Dendritic cell treated with granulocyte-macrophage colony-stimulating factor and Interleukin-4, amounts not matched to agents 40 ng/mL and 50 ng/mL, for 4 days (primary cell): ENCODE measurements around the gene ABCA1.

Experiments used
- H3K27ac Mint-ChIP-seq: one replicate; pipeline ENCODE4 v1.8.0; 2022; ENCODE audit warnings: mild to moderate bottlenecking, mixed read lengths
- H3K27me3 Mint-ChIP-seq: one replicate; pipeline ENCODE4 v1.8.0; 2022; ENCODE audit warnings: mild to moderate bottlenecking, mixed read lengths
- H3K36me3 Mint-ChIP-seq: one replicate; pipeline ENCODE4 v1.8.0; 2022; ENCODE audit warnings: low read depth, mixed read lengths
- H3K4me1 Mint-ChIP-seq: one replicate; pipeline ENCODE4 v1.8.0; 2022; ENCODE audit warnings: low read depth, mixed read lengths
- H3K4me3 Mint-ChIP-seq: one replicate; pipeline ENCODE4 v1.8.0; 2022; ENCODE audit warnings: mild to moderate bottlenecking, moderate library complexity, mixed read lengths
- H3K9me3 Mint-ChIP-seq: one replicate; pipeline ENCODE4 v1.8.0; 2022; ENCODE audit warnings: mixed read lengths
- intact Hi-C: fragments of 100-400 bp; cut with micrococcal nuclease; formaldehyde crosslinking; loops from one replicate; pipeline ENCODE4 v1.15.0; 2022

Gene ABCA1

GRCh38 chr9:104787306-104788015, 140.5 kb downstream of the ABCA1 start:
- Mint-ChIP-seq H3K36me3 (peaks cover 94% of the 10 kb centered on the region), H3K4me1 (peaks cover 7% of the 10 kb centered on the region)

GRCh38 chr9:104786293-104786692, 141.7 kb downstream of the ABCA1 start:
- Mint-ChIP-seq H3K4me1 (peaks cover 7% of the 10 kb centered on the region), H3K27me3 (no peaks in the 10 kb centered on the region), H3K27ac (no peak overlapping the region), H3K36me3 (peaks cover 86% of the 10 kb centered on the region), H3K9me3 (no peaks in the 10 kb centered on the region), H3K4me3 (no peak overlapping the region)
- intact Hi-C loops = no loop called here

More at GRCh38 chr9:104787306-104788015, 140.5 kb downstream of the ABCA1 start:
- Mint-ChIP-seq H3K4me3 (no peak overlapping the region), H3K27ac (no peak overlapping the region), H3K9me3 (no peaks in the 10 kb centered on the region), H3K27me3 (no peaks in the 10 kb centered on the region)
- intact Hi-C loops = no loop called here

- Mint-ChIP-seq H3K4me1 (peaks cover 17% of the 10 kb centered on the region), H3K4me3 (no peak overlapping the region), H3K9me3 (no peaks in the 10 kb centered on the region), H3K36me3 (peaks cover 68% of the 10 kb centered on the region), H3K27me3 (no peaks in the 10 kb centered on the region), H3K27ac (no peak overlapping the region)
- intact Hi-C loops = loop anchor here (5.0 kb wide), 1 partner anchor 373 kb away; no protein-coding TSS in a partner anchor
Observed at GRCh38 chr9:104784098-104784497, 143.9 kb downstream of the ABCA1 start.

- Mint-ChIP-seq H3K36me3 (peaks cover 68% of the 10 kb centered on the region), H3K27me3 (no peaks in the 10 kb centered on the region), H3K27ac (no peak overlapping the region), H3K9me3 (no peaks in the 10 kb centered on the region), H3K4me1 (peaks cover 17% of the 10 kb centered on the region), H3K4me3 (no peak overlapping the region)
- intact Hi-C loops = loop anchor here (5.0 kb wide), 1 partner anchor 374 kb away; no protein-coding TSS in a partner anchor
Observed at GRCh38 chr9:104783588-104783987, 144.4 kb downstream of the ABCA1 start.

- no peaks in the 10 kb centered on the region for H3K9me3 Mint-ChIP-seq
- H3K27me3 Mint-ChIP-seq = no peaks in the 10 kb centered on the region
- H3K4me3 Mint-ChIP-seq = no peak overlapping the region
- intact Hi-C loops = loop anchor here (5.0 kb wide), 1 partner anchor 376 kb away; no protein-coding TSS in a partner anchor
- peaks cover 17% of the 10 kb centered on the region for H3K4me1 Mint-ChIP-seq
- peak overlapping the region; percentile 72 for H3K27ac Mint-ChIP-seq
- H3K36me3 Mint-ChIP-seq = peaks cover 46% of the 10 kb centered on the region
Observed at GRCh38 chr9:104780796-104781395, 147.1 kb downstream of the ABCA1 start.

- Mint-ChIP-seq H3K36me3 (peaks cover 37% of the 10 kb centered on the region), H3K9me3 (no peaks in the 10 kb centered on the region), H3K27ac (peak overlapping the region; percentile 72), H3K4me3 (no peak overlapping the region), H3K4me1 (peaks cover 17% of the 10 kb centered on the region), H3K27me3 (no peaks in the 10 kb centered on the region)
- intact Hi-C loops = loop anchor here (5.0 kb wide), 1 partner anchor 377 kb away; no protein-coding TSS in a partner anchor
Observed at GRCh38 chr9:104779946-104780535, 147.9 kb downstream of the ABCA1 start.

GRCh38 chr9:104779334-104779733, 148.6 kb downstream of the ABCA1 start:
- Mint-ChIP-seq H3K27me3 (no peaks in the 10 kb centered on the region), H3K4me3 (no peak overlapping the region), H3K9me3 (no peaks in the 10 kb centered on the region), H3K36me3 (peaks cover 30% of the 10 kb centered on the region), H3K4me1 (peaks cover 15% of the 10 kb centered on the region), H3K27ac (peak overlapping the region; percentile 17)
- intact Hi-C loops = no loop called here

- Mint-ChIP-seq H3K27ac (peak overlapping the region; percentile 17), H3K36me3 (peaks cover 25% of the 10 kb centered on the region), H3K4me1 (peaks cover 10% of the 10 kb centered on the region), H3K4me3 (no peak overlapping the region), H3K27me3 (no peaks in the 10 kb centered on the region), H3K9me3 (no peaks in the 10 kb centered on the region)
- intact Hi-C loops = no loop called here
Observed at GRCh38 chr9:104778802-104779201, 149.2 kb downstream of the ABCA1 start.

- peak overlapping the region; percentile 17 for H3K27ac Mint-ChIP-seq
- H3K4me1 Mint-ChIP-seq = peaks cover 17% of the 10 kb centered on the region
- no peak overlapping the region for H3K4me3 Mint-ChIP-seq
- H3K27me3 Mint-ChIP-seq = no peaks in the 10 kb centered on the region
- H3K9me3 Mint-ChIP-seq = no peaks in the 10 kb centered on the region
- peaks cover 10% of the 10 kb centered on the region for H3K36me3 Mint-ChIP-seq
- intact Hi-C loops = no loop called here
Observed at GRCh38 chr9:104776797-104777196, 151.2 kb downstream of the ABCA1 start.

GRCh38 chr9:104775976-104776375, 152.0 kb downstream of the ABCA1 start:
- Mint-ChIP-seq H3K4me3 (no peak overlapping the region), H3K4me1 (peaks cover 23% of the 10 kb centered on the region), H3K9me3 (no peaks in the 10 kb centered on the region), H3K27ac (no peak overlapping the region), H3K36me3 (peaks cover 10% of the 10 kb centered on the region), H3K27me3 (no peaks in the 10 kb centered on the region)
- intact Hi-C loops = no loop called here

GRCh38 chr9:104775574-104775936, 152.4 kb downstream of the ABCA1 start:
- Mint-ChIP-seq H3K4me1 (peaks cover 20% of the 10 kb centered on the region), H3K36me3 (peaks cover 10% of the 10 kb centered on the region), H3K27me3 (no peaks in the 10 kb centered on the region), H3K9me3 (no peaks in the 10 kb centered on the region), H3K27ac (no peak overlapping the region), H3K4me3 (no peak overlapping the region)
- intact Hi-C loops = no loop called here

- Mint-ChIP-seq H3K27me3 (no peaks in the 10 kb centered on the region), H3K27ac (no peak overlapping the region), H3K4me1 (peaks cover 18% of the 10 kb centered on the region), H3K36me3 (peaks cover 10% of the 10 kb centered on the region), H3K9me3 (no peaks in the 10 kb centered on the region), H3K4me3 (no peak overlapping the region)
- intact Hi-C loops = no loop called here
Observed at GRCh38 chr9:104774831-104775573, 153.0 kb downstream of the ABCA1 start.

- H3K4me3 Mint-ChIP-seq = no peak overlapping the region
- peaks cover 24% of the 10 kb centered on the region for H3K4me1 Mint-ChIP-seq
- no peak overlapping the region for H3K27ac Mint-ChIP-seq
- H3K36me3 Mint-ChIP-seq = peaks cover 10% of the 10 kb centered on the region
- no peaks in the 10 kb centered on the region for H3K9me3 Mint-ChIP-seq
- no peaks in the 10 kb centered on the region for H3K27me3 Mint-ChIP-seq
- intact Hi-C loops = no loop called here
Observed at GRCh38 chr9:104774132-104774531, 153.8 kb downstream of the ABCA1 start.
